ENCODE measurements around the gene CLPTM1L. TPM values are rescaled to one million over a fixed set of nuclear protein-coding genes. Genes with fewer than 3 reads are reported as not detected.
A peak's percentile ranks its signal among the peaks of the same experiment; 100 is the strongest.
"Not testable (repeated sequence)": the region's sequence is repeated elsewhere in the genome, so short reads cannot be mapped to it uniquely, and the experiment has no call there.

CLPTM1L gene
- total RNA-seq, 4 donors from 2014 or later = 149 to 215 (median 179) TPM

GRCh38 chr5:1333986-1334385 lies 10.9 kb downstream of the CLPTM1L start:
- H3K4me3 ChIP-seq (replicated peaks in 1 of 3) = no peak overlapping the region
- peaks cover 0 to under 1% of the 10 kb centered on the region in 2 donors for H3K4me1 ChIP-seq
- H3K36me3 ChIP-seq = peaks cover 85 to 86% of the 10 kb centered on the region in 2 donors
- DNase-seq = peak in 1 of 2 donors; percentile 0
- no peaks in the 10 kb centered on the region for H3K27me3 ChIP-seq
- WGBS, 2 donors = 96 to 98% methylated on average over 11 to 14 of the region's 14 CpGs
- TF ChIP-seq POLR2A (IDR thresholded peaks at IDR 0.05) = no peak
- no peak for TF ChIP-seq CTCF (IDR thresholded peaks at IDR 0.05)
- no peaks in the 10 kb centered on the region for H3K9me3 ChIP-seq
- intact Hi-C loops (cut with DNase I) = no loop called here
- no peak overlapping the region for H3K27ac ChIP-seq

- WGBS, 2 donors = 87% methylated on average over 5 of the region's 5 CpGs
- peaks cover 80 to 81% of the 10 kb centered on the region in 2 donors for H3K36me3 ChIP-seq
- DNase-seq; intact Hi-C loops (cut with DNase I); H3K4me1 ChIP-seq; H3K4me3 ChIP-seq (replicated peaks in 1 of 3); H3K9me3 ChIP-seq; H3K27ac ChIP-seq; H3K27me3 ChIP-seq: not testable (repeated sequence)
These were observed 11.6 kb downstream of the CLPTM1L start for GRCh38 chr5:1333286-1333685.

GRCh38 chr5:1332461-1333001 lies 12.4 kb downstream of the CLPTM1L start:
- Histone ChIP-seq H3K4me1 (peaks cover 0 to 9% of the 10 kb centered on the region in 2 donors), H3K27me3 (no peaks in the 10 kb centered on the region), H3K36me3 (peaks cover 72 to 73% of the 10 kb centered on the region in 2 donors), H3K4me3 (replicated peaks in 1 of 3) (no peak overlapping the region), H3K9me3 (no peaks in the 10 kb centered on the region), H3K27ac (no peak overlapping the region)
- TF ChIP-seq POLR2A (IDR thresholded peaks at IDR 0.05) (no peak), CTCF (IDR thresholded peaks at IDR 0.05) (no peak)
- intact Hi-C loops (cut with DNase I) = no loop called here
- no peak for DNase-seq
- WGBS, 2 donors = 87 to 90% methylated on average over 11 of the region's 11 CpGs

GRCh38 chr5:1331861-1332405 lies 13.0 kb downstream of the CLPTM1L start:
- Histone ChIP-seq H3K27ac (no peak overlapping the region), H3K4me1 (peaks cover 3 to 14% of the 10 kb centered on the region in 2 donors), H3K4me3 (replicated peaks in 1 of 3) (no peak overlapping the region), H3K36me3 (peaks cover 66 to 67% of the 10 kb centered on the region in 2 donors), H3K9me3 (no peaks in the 10 kb centered on the region), H3K27me3 (no peaks in the 10 kb centered on the region)
- no peak for DNase-seq
- intact Hi-C loops (cut with DNase I) = no loop called here
- WGBS, 2 donors = 87 to 97% methylated on average over 7 to 11 of the region's 11 CpGs
- no peak for TF ChIP-seq CTCF (IDR thresholded peaks at IDR 0.05)
- no peak for TF ChIP-seq POLR2A (IDR thresholded peaks at IDR 0.05)

- Histone ChIP-seq H3K9me3 (no peaks in the 10 kb centered on the region), H3K4me3 (replicated peaks in 1 of 3) (no peak overlapping the region), H3K36me3 (peaks cover 58 to 61% of the 10 kb centered on the region in 2 donors), H3K27me3 (no peaks in the 10 kb centered on the region), H3K27ac (no peak overlapping the region), H3K4me1 (peaks cover 3 to 17% of the 10 kb centered on the region in 2 donors)
- intact Hi-C loops (cut with DNase I) = no loop called here
- DNase-seq = no peak
- WGBS, 2 donors = 95 to 97% methylated on average over 25 to 30 of the region's 35 CpGs
- no peak for TF ChIP-seq POLR2A (IDR thresholded peaks at IDR 0.05)
- TF ChIP-seq CTCF (IDR thresholded peaks at IDR 0.05) = no peak
These were observed 13.8 kb downstream of the CLPTM1L start for GRCh38 chr5:1330847-1331831.
